ENCODE data around the gene NRXN2.

The NRXN2 gene

GRCh38 chr11:64687204-64687603 is 35.8 kb downstream of the NRXN2 start:
- H3K79me2 ChIP-seq (ENCODE audit: control insufficient read depth, low read length): no peaks in the 10 kb centered on the region
- TF ChIP-seq EZH2phosphoT487 (IDR thresholded peaks at IDR 0.05; ENCODE audit: borderline replicate concordance, low read length): no peak
- TF ChIP-seq CTCF (IDR thresholded peaks at IDR 0.05; ENCODE audit: low read depth, low read length, poor library complexity, severe bottlenecking): no peak

GRCh38 chr11:64686466-64687170 is 36.4 kb downstream of the NRXN2 start:
- H3K9me2 ChIP-seq (replicated peaks; ENCODE audit: control insufficient read depth, low read length): no peaks in the 10 kb centered on the region
- H3K79me2 ChIP-seq (ENCODE audit: control insufficient read depth, low read length): no peaks in the 10 kb centered on the region
- no peaks in the 10 kb centered on the region for H4K20me1 ChIP-seq (ENCODE audit: control insufficient read depth, insufficient read depth, low read depth, low read length)
- no peaks in the 10 kb centered on the region for H3F3A ChIP-seq (ENCODE audit: control insufficient read depth, insufficient read depth)
- no peaks in the 10 kb centered on the region for H3K9me3 ChIP-seq (ENCODE audit: control insufficient read depth, insufficient read depth, low read length)
- H3K4me2 ChIP-seq (ENCODE audit: low read length): no peak overlapping the region
- H3K27ac ChIP-seq (ENCODE audit: low read depth, low read length): no peak overlapping the region
- H3K4me1 ChIP-seq (ENCODE audit: control insufficient read depth, low read length): peaks cover 7% of the 10 kb centered on the region
- peaks cover 2% of the 10 kb centered on the region; the same call in 1 of the 2 replicates for H3K27me3 ChIP-seq (ENCODE audit: control insufficient read depth, low read length)
- no peak for TF ChIP-seq CTCF (IDR thresholded peaks at IDR 0.05; ENCODE audit: low read depth, low read length, poor library complexity, severe bottlenecking)
- TF ChIP-seq EZH2phosphoT487 (IDR thresholded peaks at IDR 0.05; ENCODE audit: borderline replicate concordance, low read length): no peak
- no peaks in the 10 kb centered on the region for H3K36me3 ChIP-seq (ENCODE audit: control insufficient read depth, low read length)
- H3K4me3 ChIP-seq (ENCODE audit: low read length): no peak overlapping the region

More at GRCh38 chr11:64687204-64687603, 35.8 kb downstream of the NRXN2 start:
- Histone ChIP-seq H3F3A (ENCODE audit: control insufficient read depth, insufficient read depth) (no peaks in the 10 kb centered on the region), H3K27ac (ENCODE audit: low read depth, low read length) (no peak overlapping the region), H4K20me1 (ENCODE audit: control insufficient read depth, insufficient read depth, low read depth, low read length) (no peaks in the 10 kb centered on the region), H3K27me3 (ENCODE audit: control insufficient read depth, low read length) (peaks cover 2% of the 10 kb centered on the region; the same call in 1 of the 2 replicates), H3K4me1 (ENCODE audit: control insufficient read depth, low read length) (peaks cover 7% of the 10 kb centered on the region), H3K9me3 (ENCODE audit: control insufficient read depth, insufficient read depth, low read length) (no peaks in the 10 kb centered on the region), H3K4me2 (ENCODE audit: low read length) (no peak overlapping the region), H3K36me3 (ENCODE audit: control insufficient read depth, low read length) (no peaks in the 10 kb centered on the region), H3K4me3 (ENCODE audit: low read length) (no peak overlapping the region), H3K9me2 (replicated peaks; ENCODE audit: control insufficient read depth, low read length) (no peaks in the 10 kb centered on the region)

GRCh38 chr11:64685536-64685935 is 37.5 kb downstream of the NRXN2 start:
- Histone ChIP-seq H3K27ac (ENCODE audit: low read depth, low read length) (no peak overlapping the region), H3K36me3 (ENCODE audit: control insufficient read depth, low read length) (no peaks in the 10 kb centered on the region), H3K79me2 (ENCODE audit: control insufficient read depth, low read length) (no peaks in the 10 kb centered on the region), H3K27me3 (ENCODE audit: control insufficient read depth, low read length) (peaks cover 3% of the 10 kb centered on the region), H3K9me3 (ENCODE audit: control insufficient read depth, insufficient read depth, low read length) (no peaks in the 10 kb centered on the region), H3K4me1 (ENCODE audit: control insufficient read depth, low read length) (peaks cover 7% of the 10 kb centered on the region), H3K9me2 (replicated peaks; ENCODE audit: control insufficient read depth, low read length) (no peaks in the 10 kb centered on the region), H3K4me2 (ENCODE audit: low read length) (no peak overlapping the region), H3F3A (ENCODE audit: control insufficient read depth, insufficient read depth) (no peaks in the 10 kb centered on the region), H3K4me3 (ENCODE audit: low read length) (no peak overlapping the region), H4K20me1 (ENCODE audit: control insufficient read depth, insufficient read depth, low read depth, low read length) (no peaks in the 10 kb centered on the region)
- TF ChIP-seq CTCF (IDR thresholded peaks at IDR 0.05; ENCODE audit: low read depth, low read length, poor library complexity, severe bottlenecking) (no peak), EZH2phosphoT487 (IDR thresholded peaks at IDR 0.05; ENCODE audit: borderline replicate concordance, low read length) (no peak)
